Gastrocnemius medialis (tissue), 4 donors: ENCODE data around the gene GLDC. TPM values are rescaled to one million over a fixed set of nuclear protein-coding genes. Genes with fewer than 3 reads are reported as not detected.

ENCODE experiments used
- ATAC-seq, 2 donors: fragments of 150-250 bp; one replicate each; pipeline ENCODE4 v1.9.1; 2016
- DNase-seq, 2 donors: peaks; one replicate each; pipeline ENCODE4 v3.0.0-alpha.2; 2019
- H3K27ac ChIP-seq, 4 donors: fragments of 200-600 bp; sonication (generic); 1 replicate in 1 of 4; 2 replicates in 3 of 4; pipeline ENCODE4 v1.5.1; 2016 to 2018; ENCODE audit warnings: mild to moderate bottlenecking in 2 of 4, moderate library complexity in 1 of 4
- H3K27me3 ChIP-seq, 3 donors: fragments of 200-600 bp; sonication (generic) in 2 of 3; 1 replicate in 1 of 3; 2 replicates in 2 of 3; pipeline versions ENCODE4 v1.5.1 to v1.6.0; 2016 to 2019; ENCODE audit warnings: mild to moderate bottlenecking in 1 of 3, moderate library complexity in 1 of 3
- H3K36me3 ChIP-seq, 2 donors: fragments of 200-600 bp; sonication (generic) in 1 of 2; one replicate each; pipeline ENCODE4 v1.5.1; 2017 to 2018
- H3K4me1 ChIP-seq, 2 donors: fragments of 200-600 bp; sonication (generic) in 1 of 2; one replicate each; pipeline ENCODE4 v1.5.1; 2016 to 2017; ENCODE audit warnings: mild to moderate bottlenecking in 2 of 2
- H3K4me3 ChIP-seq, 4 donors: fragments of 200-600 bp; sonication (generic) in 3 of 4; 1 replicate in 1 of 4; 2 replicates in 3 of 4; pipeline ENCODE4 v1.5.1; 2016 to 2019; ENCODE audit warnings: mild to moderate bottlenecking in 2 of 4
- H3K9me3 ChIP-seq, 3 donors: fragments of 200-600 bp; sonication (generic) in 2 of 3; 1 replicate in 1 of 3; 2 replicates in 2 of 3; pipeline ENCODE4 v1.5.1; 2016 to 2019
- POLR2A ChIP-seq, 2 donors: fragments of 450-650 bp; IDR thresholded peaks; one replicate each; pipeline ENCODE4 v1.6.1; 2017; ENCODE audit warnings: antibody characterized with exemption in 2 of 2, mild to moderate bottlenecking in 2 of 2, moderate library complexity in 2 of 2
- in situ Hi-C, 4 donors: fragments of 200-750 bp; cut with MboI; loops; one replicate each; pipeline versions ENCODE4 v1.15.0 to v1.8.0; 2017; ENCODE audit warnings: low sequenced_read_pairs in 4 of 4
- intact Hi-C: fragments of 100-400 bp; cut with DNase I; formaldehyde crosslinking; loops from one replicate; pipeline ENCODE4 v1.15.1; 2023; ENCODE audit warnings: low total_unique reads
- total RNA-seq, 4 donors: library from RNA; depleted of rRNA; stranded (reverse); fragments of >200 nt; gene quantifications; one replicate each; pipeline versions ENCODE4 v1.1.0 to v1.2.3, GENCODE V29; 2016
- TF ChIP-seq, protein P1 (sequence below), 5 experiments: fragments of 450-650 bp in 3 of 5; fragments of 200-600 bp in 2 of 5; sonication (generic) in 2 of 5; IDR thresholded peaks in 4 of 5; conservative IDR thresholded peaks in 1 of 5; 1 replicate in 4 of 5; 2 replicates in 1 of 5; pipeline ENCODE4 v1.5.1; 2016 to 2019; ENCODE audit warnings: antibody characterized with exemption in 5 of 5, mild to moderate bottlenecking in 3 of 5, moderate library complexity in 3 of 5

GLDC gene
- total RNA-seq, 4 donors from 2014 or later: 0.31 to 1.00 (median 0.47) TPM

GRCh38 chr9:6641561-6641960 lies 4.0 kb downstream of the GLDC start:
- peaks cover 10 to 13% of the 10 kb centered on the region in 2 donors for H3K4me1 ChIP-seq
- no peak overlapping the region for H3K4me3 ChIP-seq
- in situ Hi-C loops (no loop called here), intact Hi-C loops (no loop called here)
- H3K9me3 ChIP-seq: no peaks in the 10 kb centered on the region
- no peak for ATAC-seq
- TF ChIP-seq, protein P1, sequence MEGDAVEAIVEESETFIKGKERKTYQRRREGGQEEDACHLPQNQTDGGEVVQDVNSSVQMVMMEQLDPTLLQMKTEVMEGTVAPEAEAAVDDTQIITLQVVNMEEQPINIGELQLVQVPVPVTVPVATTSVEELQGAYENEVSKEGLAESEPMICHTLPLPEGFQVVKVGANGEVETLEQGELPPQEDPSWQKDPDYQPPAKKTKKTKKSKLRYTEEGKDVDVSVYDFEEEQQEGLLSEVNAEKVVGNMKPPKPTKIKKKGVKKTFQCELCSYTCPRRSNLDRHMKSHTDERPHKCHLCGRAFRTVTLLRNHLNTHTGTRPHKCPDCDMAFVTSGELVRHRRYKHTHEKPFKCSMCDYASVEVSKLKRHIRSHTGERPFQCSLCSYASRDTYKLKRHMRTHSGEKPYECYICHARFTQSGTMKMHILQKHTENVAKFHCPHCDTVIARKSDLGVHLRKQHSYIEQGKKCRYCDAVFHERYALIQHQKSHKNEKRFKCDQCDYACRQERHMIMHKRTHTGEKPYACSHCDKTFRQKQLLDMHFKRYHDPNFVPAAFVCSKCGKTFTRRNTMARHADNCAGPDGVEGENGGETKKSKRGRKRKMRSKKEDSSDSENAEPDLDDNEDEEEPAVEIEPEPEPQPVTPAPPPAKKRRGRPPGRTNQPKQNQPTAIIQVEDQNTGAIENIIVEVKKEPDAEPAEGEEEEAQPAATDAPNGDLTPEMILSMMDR (IDR thresholded peaks at IDR 0.05 in 4 of 5, conservative IDR thresholded peaks at IDR 0.05 in 1 of 5): no peak
- no peak for DNase-seq
- peaks cover 0 to 22% (median 12%) of the 10 kb centered on the region in 3 donors for H3K27me3 ChIP-seq
- H3K27ac ChIP-seq: no peak overlapping the region
- no peaks in the 10 kb centered on the region for H3K36me3 ChIP-seq

- no peak for ATAC-seq
- Histone ChIP-seq H3K9me3 (no peaks in the 10 kb centered on the region), H3K36me3 (no peaks in the 10 kb centered on the region), H3K27ac (no peak overlapping the region), H3K4me1 (peaks cover 10 to 13% of the 10 kb centered on the region in 2 donors), H3K27me3 (peaks cover 0 to 22% (median 10%) of the 10 kb centered on the region in 3 donors), H3K4me3 (no peak overlapping the region)
- no peak for DNase-seq
- TF ChIP-seq, protein P1 (IDR thresholded peaks at IDR 0.05 in 4 of 5, conservative IDR thresholded peaks at IDR 0.05 in 1 of 5): no peak
- TF ChIP-seq POLR2A (IDR thresholded peaks at IDR 0.05): no peak
- in situ Hi-C loops (no loop called here), intact Hi-C loops (no loop called here)
Measured at GRCh38 chr9:6641056-6641455, 4.5 kb downstream of the GLDC start.

GRCh38 chr9:6640268-6641051 lies 5.1 kb downstream of the GLDC start:
- in situ Hi-C loops (no loop called here), intact Hi-C loops (no loop called here)
- H3K4me3 ChIP-seq: no peak overlapping the region
- ATAC-seq: peak; percentile 33 to 87
- H3K4me1 ChIP-seq: peaks cover 10 to 13% of the 10 kb centered on the region in 2 donors
- peaks cover 0 to 22% (median 10%) of the 10 kb centered on the region in 3 donors for H3K27me3 ChIP-seq
- H3K27ac ChIP-seq: peak overlapping the region in 2 of 4 donors; percentile 50 to 58
- TF ChIP-seq POLR2A (IDR thresholded peaks at IDR 0.05): no peak
- TF ChIP-seq, protein P1 (IDR thresholded peaks at IDR 0.05 in 4 of 5, conservative IDR thresholded peaks at IDR 0.05 in 1 of 5): no peak
- H3K9me3 ChIP-seq: no peaks in the 10 kb centered on the region
- no peaks in the 10 kb centered on the region for H3K36me3 ChIP-seq
- peak in 1 of 2 donors; percentile 65 for DNase-seq

- H3K4me1 ChIP-seq: peaks cover 6 to 8% of the 10 kb centered on the region in 2 donors
- in situ Hi-C loops: no loop called here
- intact Hi-C loops: no loop called here
- no peak overlapping the region for H3K4me3 ChIP-seq
- no peaks in the 10 kb centered on the region for H3K36me3 ChIP-seq
- peak overlapping the region in 2 of 4 donors; percentile 50 to 58 for H3K27ac ChIP-seq
- no peak for TF ChIP-seq POLR2A (IDR thresholded peaks at IDR 0.05)
- TF ChIP-seq, protein P1 (IDR thresholded peaks at IDR 0.05 in 4 of 5, conservative IDR thresholded peaks at IDR 0.05 in 1 of 5): no peak
- peaks cover 0 to 18% (median 5%) of the 10 kb centered on the region in 3 donors for H3K27me3 ChIP-seq
- ATAC-seq (peak in 1 of 2 donors; percentile 12), DNase-seq (no peak)
- H3K9me3 ChIP-seq: no peaks in the 10 kb centered on the region
Measured at GRCh38 chr9:6639622-6640021, 5.9 kb downstream of the GLDC start.
